ENCODE data around the gene BANF1. TPM values are rescaled to one million over a fixed set of nuclear protein-coding genes. Genes with fewer than 3 reads are reported as not detected.

The BANF1 gene
- total RNA-seq, 4 donors from 2014 or later: 27.9 to 79.7 (median 34.0) TPM

DNA sequence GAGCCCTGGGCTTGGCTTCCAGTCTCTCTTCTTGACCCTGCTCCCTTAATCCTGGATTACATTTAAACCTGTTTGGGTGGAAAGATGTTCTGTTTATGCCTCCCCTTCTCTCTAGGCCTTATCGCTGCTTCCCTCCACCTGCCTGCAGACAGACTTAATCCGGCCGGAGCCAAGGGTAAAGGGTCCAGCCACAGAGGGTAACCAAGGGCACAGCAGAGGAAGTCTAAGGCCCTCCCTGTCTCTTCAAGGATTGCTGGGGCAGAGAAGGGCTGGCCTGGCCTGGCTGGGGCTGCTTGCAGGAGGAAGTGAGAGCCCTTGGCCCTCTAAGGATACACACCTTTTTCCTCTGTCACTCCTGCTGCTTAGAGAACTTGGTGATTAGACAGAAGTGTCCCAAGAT, 44.6 kb downstream of the BANF1 start:
- H3K36me3 ChIP-seq: no peaks in the 10 kb centered on the region
- H3K9me3 ChIP-seq: no peaks in the 10 kb centered on the region
- no peak overlapping the region for H3K27ac ChIP-seq
- in situ Hi-C loops (cut with MboI; ENCODE audit: low pct_ligation_motif_present in 1 of 4, low pct_unique_long_range_greater_than_20kb in 1 of 4, low sequenced_read_pairs in 3 of 4): no loop called here
- TF ChIP-seq, protein P1, sequence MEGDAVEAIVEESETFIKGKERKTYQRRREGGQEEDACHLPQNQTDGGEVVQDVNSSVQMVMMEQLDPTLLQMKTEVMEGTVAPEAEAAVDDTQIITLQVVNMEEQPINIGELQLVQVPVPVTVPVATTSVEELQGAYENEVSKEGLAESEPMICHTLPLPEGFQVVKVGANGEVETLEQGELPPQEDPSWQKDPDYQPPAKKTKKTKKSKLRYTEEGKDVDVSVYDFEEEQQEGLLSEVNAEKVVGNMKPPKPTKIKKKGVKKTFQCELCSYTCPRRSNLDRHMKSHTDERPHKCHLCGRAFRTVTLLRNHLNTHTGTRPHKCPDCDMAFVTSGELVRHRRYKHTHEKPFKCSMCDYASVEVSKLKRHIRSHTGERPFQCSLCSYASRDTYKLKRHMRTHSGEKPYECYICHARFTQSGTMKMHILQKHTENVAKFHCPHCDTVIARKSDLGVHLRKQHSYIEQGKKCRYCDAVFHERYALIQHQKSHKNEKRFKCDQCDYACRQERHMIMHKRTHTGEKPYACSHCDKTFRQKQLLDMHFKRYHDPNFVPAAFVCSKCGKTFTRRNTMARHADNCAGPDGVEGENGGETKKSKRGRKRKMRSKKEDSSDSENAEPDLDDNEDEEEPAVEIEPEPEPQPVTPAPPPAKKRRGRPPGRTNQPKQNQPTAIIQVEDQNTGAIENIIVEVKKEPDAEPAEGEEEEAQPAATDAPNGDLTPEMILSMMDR (IDR thresholded peaks at IDR 0.05): no peak
- TF ChIP-seq POLR2A (IDR thresholded peaks at IDR 0.05) (no peak), EP300 (IDR thresholded peaks at IDR 0.05; ENCODE audit: low read depth) (no peak), POLR2AphosphoS5 (IDR thresholded peaks at IDR 0.05) (no peak)
- peaks cover 0 to 17% (median 14%) of the 10 kb centered on the region in 4 donors for H3K4me1 ChIP-seq
- WGBS, 2 donors (ENCODE audit: low coverage in 1 of 2): 98% methylated on average over 3 of the region's 3 CpGs; no CpG with 5 or more reads in 1 of the 2 donors
- H3K4me3 ChIP-seq: no peak overlapping the region
- no peak for DNase-seq
- peaks cover 18% of the 10 kb centered on the region for H3K27me3 ChIP-seq
- intact Hi-C loops (cut with DNase I; ENCODE audit: low total_unique reads): no loop called here

DNA sequence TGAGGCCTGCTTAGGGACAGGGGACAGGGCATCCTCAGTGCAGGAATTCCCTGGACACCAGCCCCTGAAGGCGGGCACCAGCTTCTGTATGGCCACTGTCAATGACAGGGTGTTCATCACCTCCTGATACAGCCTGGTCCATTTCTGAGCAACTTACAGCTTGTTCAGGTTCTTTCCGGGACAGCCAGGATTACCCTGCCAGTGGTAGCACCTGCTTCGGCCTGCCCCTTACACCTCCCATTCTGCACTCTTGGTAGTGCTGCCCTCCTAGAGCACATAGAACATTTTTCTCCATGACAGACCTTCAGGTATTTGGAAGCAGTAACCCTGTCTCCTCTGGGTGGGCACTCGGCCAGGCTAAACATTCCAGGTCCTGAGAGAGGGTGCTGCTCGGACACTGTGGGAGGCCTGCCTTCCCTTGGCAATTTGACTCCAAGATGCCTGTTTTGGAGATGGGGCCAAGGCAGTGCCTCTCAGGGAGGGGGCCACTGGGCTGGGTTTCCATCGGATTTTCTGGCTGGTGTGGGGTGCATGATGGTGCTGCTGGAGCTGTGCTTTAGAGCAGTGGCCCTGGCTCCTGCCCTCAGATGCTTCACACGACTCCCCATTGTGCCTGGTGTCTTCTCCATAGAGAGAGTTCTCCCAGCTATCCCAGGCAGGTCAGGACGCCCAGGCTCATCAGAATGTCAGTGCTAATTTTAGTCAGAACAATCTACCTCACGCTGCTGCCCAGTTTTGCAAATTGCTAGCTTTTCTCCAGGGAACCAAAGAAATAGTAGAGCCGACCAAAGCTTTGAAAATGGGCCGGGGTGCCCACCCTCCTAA, 45.5 kb downstream of the BANF1 start:
- no peak for DNase-seq
- TF ChIP-seq, protein P1 (IDR thresholded peaks at IDR 0.05): no peak
- TF ChIP-seq EP300 (IDR thresholded peaks at IDR 0.05; ENCODE audit: low read depth) (no peak), POLR2A (IDR thresholded peaks at IDR 0.05) (no peak)
- Histone ChIP-seq H3K4me3 (no peak overlapping the region), H3K27me3 (peaks cover 18% of the 10 kb centered on the region), H3K9me3 (no peaks in the 10 kb centered on the region), H3K4me1 (peaks cover 0 to 17% (median 15%) of the 10 kb centered on the region in 4 donors), H3K27ac (no peak overlapping the region), H3K36me3 (no peaks in the 10 kb centered on the region)
- intact Hi-C loops (cut with DNase I; ENCODE audit: low total_unique reads): no loop called here
- WGBS, 2 donors (ENCODE audit: low coverage in 1 of 2): 73% methylated on average over 11 of the region's 11 CpGs; no CpG with 5 or more reads in 1 of the 2 donors
- in situ Hi-C loops (cut with MboI; ENCODE audit: low pct_ligation_motif_present in 1 of 4, low pct_unique_long_range_greater_than_20kb in 1 of 4, low sequenced_read_pairs in 3 of 4): no loop called here

- peaks cover 5 to 27% (median 24%) of the 10 kb centered on the region in 4 donors for H3K4me1 ChIP-seq
- in situ Hi-C loops (cut with MboI; ENCODE audit: low pct_ligation_motif_present in 1 of 4, low pct_unique_long_range_greater_than_20kb in 1 of 4, low sequenced_read_pairs in 3 of 4): no loop called here
- TF ChIP-seq POLR2A (IDR thresholded peaks at IDR 0.05): no peak
- no peak for TF ChIP-seq POLR2AphosphoS5 (IDR thresholded peaks at IDR 0.05)
- TF ChIP-seq, protein P1 (IDR thresholded peaks at IDR 0.05): no peak
- no peak for TF ChIP-seq EP300 (IDR thresholded peaks at IDR 0.05; ENCODE audit: low read depth)
- H3K36me3 ChIP-seq: no peaks in the 10 kb centered on the region
- no peak within 1 kb of the TSS for H3K4me3 ChIP-seq
- H3K9me3 ChIP-seq: no peaks in the 10 kb centered on the region
- H3K27me3 ChIP-seq: peaks cover 18% of the 10 kb centered on the region
- WGBS, 2 donors (ENCODE audit: low coverage in 1 of 2): 52% methylated on average over 26 of the region's 39 CpGs; no CpG with 5 or more reads in 1 of the 2 donors
- intact Hi-C loops (cut with DNase I; ENCODE audit: low total_unique reads): no loop called here
- DNase-seq: no peak
- no peak within 1 kb of the TSS for H3K27ac ChIP-seq
Observed at GRCh38 chr11:66048547-66049323, 46.4 kb downstream of the BANF1 start, which contains the start of gene GAL3ST3. GAL3ST3 (minus strand) TSS chr11:66049161; CDS start chr11:66045415, 3,746 bp downstream.
